NCI-H2196 (cell line): Measurements from ENCODE around the gene TRIP11.
"Not testable (repeated sequence)": the region's sequence is repeated elsewhere in the genome, so short reads cannot be mapped to it uniquely, and the experiment has no call there.

Experiments used
- DNase-seq: peaks from one replicate; lab custom pipeline; 2025; ENCODE audit not compliant: unreplicated experiment; lab: John Stamatoyannopoulos, UW

Gene TRIP11

GRCh38 chr14:92039719-92040430 lies at the start of gene TRIP11:
Gene TRIP11 (minus strand): TSS chr14:92040059. CDS start chr14:92039685, 374 bp downstream.
- DNase-seq = peak; percentile 76

GRCh38 chr14:92088494-92088893 lies 48.6 kb upstream of the TRIP11 start:
- no peak for DNase-seq

- DNase-seq = no peak
Observed at GRCh38 chr14:92074555-92074954, 34.7 kb upstream of the TRIP11 start.

- no peak for DNase-seq
Observed at GRCh38 chr14:92058006-92058917, 18.4 kb upstream of the TRIP11 start.

- no peak for DNase-seq
Observed at GRCh38 chr14:92049781-92050180, 9.9 kb upstream of the TRIP11 start.

GRCh38 chr14:92049221-92049620 lies 9.4 kb upstream of the TRIP11 start:
- DNase-seq = not testable (repeated sequence)

GRCh38 chr14:92045904-92046303 lies 6.0 kb upstream of the TRIP11 start:
- DNase-seq = not testable (repeated sequence)

GRCh38 chr14:92041766-92042165 lies 1.9 kb upstream of the TRIP11 start:
- DNase-seq = not testable (repeated sequence)

- DNase-seq = no peak
Observed at GRCh38 chr14:92041203-92041602, 1.3 kb upstream of the TRIP11 start.

- DNase-seq = peak; percentile 4
Observed at GRCh38 chr14:92040431-92041051, 682 bp upstream of the TRIP11 start.

- DNase-seq = no peak
Observed at GRCh38 chr14:92039063-92039718, 668 bp downstream of the TRIP11 start.

- DNase-seq = no peak
Observed at GRCh38 chr14:92037989-92038388, 1.9 kb downstream of the TRIP11 start.

- no peak for DNase-seq
Observed at GRCh38 chr14:92035890-92036289, 4.0 kb downstream of the TRIP11 start.

GRCh38 chr14:92033906-92034687 lies 5.8 kb downstream of the TRIP11 start:
- DNase-seq = no peak

GRCh38 chr14:92033433-92033832 lies 6.4 kb downstream of the TRIP11 start:
- DNase-seq = no peak

- DNase-seq = no peak
Observed at GRCh38 chr14:92026548-92027190, 13.2 kb downstream of the TRIP11 start.

- no peak for DNase-seq
Observed at GRCh38 chr14:92022036-92022435, 17.8 kb downstream of the TRIP11 start.

- DNase-seq = no peak
Observed at GRCh38 chr14:92021523-92021922, 18.3 kb downstream of the TRIP11 start.

- no peak for DNase-seq
Observed at GRCh38 chr14:92014040-92014439, 25.8 kb downstream of the TRIP11 start.
